OCI-LY3 (cell line): Measurements from ENCODE around the gene ZSCAN31.

Experiments
- CTCF ChIP-seq: fragments of 200-600, 300-600 bp; sonication (generic); IDR thresholded peaks from 2 replicates; pipeline ENCODE4 v1.5.1; 2014; ENCODE audit warnings: antibody characterized with exemption, low read length, low read depth
- EZH2phosphoT487 ChIP-seq: fragments of 200-600 bp; shearing (Covaris generic); IDR thresholded peaks from 2 replicates; pipeline ENCODE4 v1.6.1; 2018; ENCODE audit warnings: antibody characterized with exemption, mixed run types, low read depth

GRCh38 chr6:28343898-28344677 is 8.1 kb upstream of the ZSCAN31 start:
- TF ChIP-seq CTCF (no peak), EZH2phosphoT487 (no peak)
